Endothelial cell of umbilical vein (primary cell): ENCODE data around the gene TNNI3K. TPM values are rescaled to one million over a fixed set of nuclear protein-coding genes. Genes with fewer than 3 reads are reported as not detected.

ENCODE experiments used
- BruUV-seq: library from RNA; stranded (reverse); fragments of 400-500 nt; replicated peaks from 2 replicates; lab custom pipeline; 2021; lab: Mats Ljungman, UMichigan
- CTCF ChIA-PET: fragments of 300-600, 350-600 bp; sonication (Branson Sonifier 250); formaldehyde crosslinking; loops from one replicate; lab custom pipeline; 2021; ENCODE audit warnings: antibody characterized with exemption, inconsistent platforms; lab: Charles Lee
- POLR2A ChIA-PET: fragments of 300-600, 350-600 bp; sonication (Branson Sonifier 250); formaldehyde crosslinking; loops from one replicate; lab custom pipeline; 2021; ENCODE audit warnings: antibody characterized with exemption, inconsistent platforms; lab: Charles Lee
- DNase-seq: peaks from one replicate; pipeline ENCODE4 v3.0.0-alpha.2; 2011; ENCODE audit warnings: low read depth, low spot score
- FAIRE-seq: peaks from 2 replicates; lab custom pipeline; 2011; peaks lifted over from hg19 to GRCh38; lab: Jason Lieb, UNC
- H2AFZ ChIP-seq: 2 replicates; pipeline ENCODE4 v1.6.0; 2012; ENCODE audit warnings: low read depth, low read length, control low read depth, inconsistent platforms
- H3K27ac ChIP-seq: 2 replicates; pipeline ENCODE4 v1.5.1; 2011; ENCODE audit warnings: low read depth, mild to moderate bottlenecking, control low read depth, low read length, moderate library complexity; ENCODE audit not compliant: insufficient read depth
- H3K27me3 ChIP-seq, 2 experiments: 2 replicates each; pipeline versions ENCODE4 v1.6.0 to v1.6.1; 2011; ENCODE audit warnings: low read length in 2 of 2, mixed read lengths in 1 of 2; ENCODE audit not compliant: control insufficient read depth in 2 of 2, insufficient read depth in 2 of 2
- H3K36me3 ChIP-seq, 2 experiments: 2 replicates in 1 of 2; 3 replicates in 1 of 2; pipeline ENCODE4 v1.5.1; 2011; ENCODE audit warnings: low read length in 2 of 2, mild to moderate bottlenecking in 1 of 2, moderate library complexity in 1 of 2; ENCODE audit not compliant: control insufficient read depth in 2 of 2, insufficient read depth in 2 of 2; ENCODE audit errors: extremely low read depth in 1 of 2
- H3K4me1 ChIP-seq: 3 replicates; pipeline ENCODE4 v1.5.1; 2011; ENCODE audit warnings: mild to moderate bottlenecking, low read length; ENCODE audit not compliant: control insufficient read depth, insufficient read depth; ENCODE audit errors: extremely low read depth
- H3K4me2 ChIP-seq: 2 replicates; pipeline ENCODE4 v1.6.1; 2011; ENCODE audit warnings: low read length, control low read depth, mixed read lengths; ENCODE audit not compliant: insufficient read depth
- H3K4me3 ChIP-seq, 3 experiments: fragments of 200-600 bp in 1 of 3; sonication (generic), shearing (Covaris generic) in 1 of 3; replicated peaks in 1 of 3; 2 replicates each; pipeline ENCODE4 v1.5.1; 2011 to 2016; ENCODE audit warnings: control low read depth in 3 of 3, low read length in 3 of 3, mild to moderate bottlenecking in 2 of 3, inconsistent platforms in 1 of 3, low read depth in 1 of 3, moderate library complexity in 1 of 3; ENCODE audit not compliant: insufficient read depth in 1 of 3
- H3K79me2 ChIP-seq: 2 replicates; pipeline ENCODE4 v1.6.0; 2012; ENCODE audit warnings: low read length, inconsistent platforms; ENCODE audit not compliant: control insufficient read depth, insufficient read depth
- H3K9ac ChIP-seq: replicated peaks from 2 replicates; pipeline ENCODE3; 2011; ENCODE audit warnings: low read length, control low read depth; ENCODE audit not compliant: insufficient read depth; ENCODE audit errors: extremely low read depth
- H3K9me1 ChIP-seq: replicated peaks from 3 replicates; pipeline ENCODE4 v1.6.0; 2011; ENCODE audit warnings: mild to moderate bottlenecking, low read length; ENCODE audit not compliant: control insufficient read depth, insufficient read depth; ENCODE audit errors: extremely low read depth
- H3K9me3 ChIP-seq: replicated peaks from 2 replicates; pipeline ENCODE4 v1.5.1; 2012; ENCODE audit warnings: low read length, inconsistent platforms; ENCODE audit not compliant: control insufficient read depth, insufficient read depth
- H4K20me1 ChIP-seq: replicated peaks from 2 replicates; pipeline ENCODE3; 2011; ENCODE audit warnings: mild to moderate bottlenecking, low read length; ENCODE audit not compliant: control insufficient read depth, insufficient read depth; ENCODE audit errors: extremely low read depth
- CTCF ChIP-seq, 2 donors: IDR thresholded peaks; 1 replicate in 1 of 2; 2 replicates in 1 of 2; pipeline ENCODE4 v1.5.1; 2011; ENCODE audit warnings: low read length in 2 of 2, mild to moderate bottlenecking in 2 of 2, moderate library complexity in 2 of 2, control low read depth in 1 of 2, inconsistent platforms in 1 of 2, low read depth in 1 of 2; ENCODE audit not compliant: insufficient read depth in 1 of 2; ENCODE audit errors: extremely low read depth in 1 of 2
- EZH2 ChIP-seq: IDR thresholded peaks from 2 replicates; pipeline ENCODE4 v1.6.1; 2012; ENCODE audit warnings: borderline replicate concordance, low read depth, mild to moderate bottlenecking, moderate library complexity, low read length, inconsistent platforms; ENCODE audit not compliant: severe bottlenecking
- FOS ChIP-seq: IDR thresholded peaks from 2 replicates; pipeline ENCODE4 v1.6.1; 2011; ENCODE audit warnings: mild to moderate bottlenecking, low read length, moderate library complexity, borderline replicate concordance; ENCODE audit not compliant: insufficient read depth
- GATA2 ChIP-seq: IDR thresholded peaks from 2 replicates; pipeline ENCODE4 v1.7.0; 2011; ENCODE audit warnings: low read depth, mild to moderate bottlenecking, moderate library complexity, mixed read lengths, low read length; ENCODE audit not compliant: insufficient read length, insufficient read depth
- JUN ChIP-seq: IDR thresholded peaks from 2 replicates; pipeline ENCODE4 v1.6.1; 2011; ENCODE audit warnings: borderline replicate concordance, low read depth; ENCODE audit not compliant: insufficient read length, insufficient read depth
- MAX ChIP-seq: IDR thresholded peaks from 2 replicates; pipeline ENCODE4 v1.6.1; 2011; ENCODE audit not compliant: insufficient read depth, insufficient read length
- MYC ChIP-seq: IDR thresholded peaks from one replicate; pipeline ENCODE4 v1.6.1; 2011; ENCODE audit warnings: mild to moderate bottlenecking, low read depth, low read length
- POLR2A ChIP-seq: IDR thresholded peaks from 2 replicates; pipeline ENCODE4 v1.6.1; 2012; ENCODE audit warnings: low read depth, mild to moderate bottlenecking, control low read depth, low read length
- POLR2AphosphoS5 ChIP-seq: IDR thresholded peaks from 2 replicates; pipeline ENCODE4 v1.6.1; 2012; ENCODE audit warnings: low read depth, mild to moderate bottlenecking, control low read depth, low read length, moderate library complexity; ENCODE audit not compliant: insufficient read depth
- dilution Hi-C: fragments of 300-500 bp; cut with MboI; formaldehyde crosslinking; loops from one replicate; pipeline ENCODE4 v1.15.0; 2019; ENCODE audit warnings: low sequenced_read_pairs; ENCODE audit not compliant: extremely low pct_ligation_motif_present
- intact Hi-C: fragments of 100-400 bp; cut with micrococcal nuclease; formaldehyde crosslinking; loops from one replicate; pipeline ENCODE4 v1.10.0; 2022
- polyA plus RNA-seq, 4 experiments: library from polyadenylated mRNA; depleted of rRNA in 3 of 4; stranded (reverse) in 3 of 4; unstranded in 1 of 4; fragments of >200 nt; gene quantifications; 2 replicates each; pipeline versions ENCODE4 v1.2.1 to v1.2.3, GENCODE V29; 2011 to 2012; ENCODE audit warnings: missing spikeins in 1 of 4
- total RNA-seq: library from RNA; stranded (reverse); gene quantifications from 2 replicates; pipeline ENCODE4 v1.2.3, GENCODE V29; 2021

Gene TNNI3K
- total and polyA plus RNA-seq, 2 donors (not counting 3 experiments of a cell fraction or from before 2014, with no cell fraction given), result 0.69 TPM; not detected in 1

- TF ChIP-seq POLR2AphosphoS5, result no peak
- no peak for TF ChIP-seq POLR2A
- TF ChIP-seq MYC, result no peak
- TF ChIP-seq FOS, result no peak
- TF ChIP-seq CTCF (IDR thresholded peaks at IDR 0.05; ENCODE audit: extremely low read depth in 1 of 2, insufficient read depth in 1 of 2, low read depth in 1 of 2, low read length in 2 of 2), result no peak
- TF ChIP-seq EZH2, result no peak
- no peak for TF ChIP-seq GATA2
- no peak for TF ChIP-seq MAX
- no peak for TF ChIP-seq JUN
- Histone ChIP-seq H3K4me1 (no peaks in the 10 kb centered on the region), H3K9ac (no peak overlapping the region), H3K4me3 (no peak overlapping the region), H2AFZ (no peak overlapping the region), H4K20me1 (no peaks in the 10 kb centered on the region), H3K9me3 (no peaks in the 10 kb centered on the region), H3K27me3 (no peaks in the 10 kb centered on the region), H3K27ac (no peak overlapping the region), H3K9me1 (no peaks in the 10 kb centered on the region), H3K4me2 (no peak overlapping the region), H3K36me3 (no peaks in the 10 kb centered on the region), H3K79me2 (no peaks in the 10 kb centered on the region)
- intact Hi-C loops, result no loop called here
- ChIA-PET CTCF (no interaction called here), POLR2A (no interaction called here)
- DNase-seq (no peak), FAIRE-seq (no peak)
- BruUV-seq, result no TSS peak
- dilution Hi-C loops, result no loop called here
Observed at GRCh38 chr1:74470251-74470650, 235.1 kb downstream of the TNNI3K start.
